Activated T-helper 17 cell treated with anti-CD3 and anti-CD28 coated beads, Interleukin-2, amount 50 U/mL, for 72 hours (primary cell): Measurements from ENCODE around the gene STK36. TPM values are rescaled to one million over a fixed set of nuclear protein-coding genes. Genes with fewer than 3 reads are reported as not detected.
A peak's percentile ranks its signal among the peaks of the same experiment; 100 is the strongest.
"Not testable (repeated sequence)": the region's sequence is repeated elsewhere in the genome, so short reads cannot be mapped to it uniquely, and the experiment has no call there.

ENCODE experiments used
- ATAC-seq: fragments of 150-1000 bp; cut with Tn5 transposase; replicated peaks from 2 replicates; pipeline ENCODE4 v1.10.0; 2021; ENCODE audit warnings: mild to moderate bottlenecking, moderate library complexity
- H3K27ac Mint-ChIP-seq: one replicate; pipeline ENCODE4 v1.8.0; 2022; ENCODE audit warnings: mixed read lengths
- H3K27me3 Mint-ChIP-seq: one replicate; pipeline ENCODE4 v1.8.0; 2022; ENCODE audit warnings: mixed read lengths
- H3K36me3 Mint-ChIP-seq: one replicate; pipeline ENCODE4 v1.8.0; 2022; ENCODE audit warnings: low read depth, mild to moderate bottlenecking, mixed read lengths
- H3K4me1 Mint-ChIP-seq: one replicate; pipeline ENCODE4 v1.8.0; 2022; ENCODE audit warnings: mixed read lengths
- H3K4me3 Mint-ChIP-seq: one replicate; pipeline ENCODE4 v1.8.0; 2022; ENCODE audit warnings: mild to moderate bottlenecking, mixed read lengths
- H3K9me3 Mint-ChIP-seq: one replicate; pipeline ENCODE4 v1.8.0; 2022; ENCODE audit warnings: mixed read lengths
- total RNA-seq, 2 donors: library from RNA; stranded (reverse); gene quantifications; one replicate each; pipeline ENCODE4 v1.2.3, GENCODE V29; 2022

STK36 gene
- total RNA-seq, 2 donors from 2014 or later: 13.4 to 13.8 TPM

DNA sequence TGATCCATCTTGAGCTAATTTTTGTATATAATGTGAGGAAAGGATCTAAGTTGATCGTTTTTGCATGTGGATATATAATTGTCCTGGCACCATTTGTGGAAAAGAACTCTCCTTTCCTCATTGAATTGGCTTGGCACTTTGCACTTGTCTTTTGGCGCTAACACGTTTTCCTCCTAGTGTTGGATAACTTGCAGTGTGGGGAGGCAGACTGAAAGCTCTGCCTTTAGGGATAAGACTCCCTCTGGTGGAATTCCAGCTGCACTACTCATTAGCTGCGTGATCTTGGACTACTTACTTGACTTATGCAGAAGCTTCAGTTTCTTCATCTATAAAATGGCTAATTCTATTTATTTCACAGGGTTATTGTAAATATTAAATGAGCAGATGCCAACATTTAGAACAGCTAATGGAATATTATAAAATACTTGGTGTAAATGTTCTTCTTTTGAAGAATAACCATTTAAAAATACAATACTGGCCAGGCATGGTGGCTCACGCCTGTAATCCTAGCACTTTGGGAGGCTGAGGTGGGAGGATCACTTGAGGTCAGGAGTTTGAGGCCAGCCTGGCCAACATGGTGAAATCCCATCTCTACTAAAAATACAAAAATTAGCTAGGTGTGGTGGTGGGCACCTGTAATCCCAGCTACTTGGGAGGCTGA, 15.6 kb downstream of the STK36 start:
- H3K27ac Mint-ChIP-seq, H3K4me3 Mint-ChIP-seq, H3K36me3 Mint-ChIP-seq, H3K4me1 Mint-ChIP-seq, H3K27me3 Mint-ChIP-seq, H3K9me3 Mint-ChIP-seq: not testable (repeated sequence)
- ATAC-seq: peak; percentile 59

DNA sequence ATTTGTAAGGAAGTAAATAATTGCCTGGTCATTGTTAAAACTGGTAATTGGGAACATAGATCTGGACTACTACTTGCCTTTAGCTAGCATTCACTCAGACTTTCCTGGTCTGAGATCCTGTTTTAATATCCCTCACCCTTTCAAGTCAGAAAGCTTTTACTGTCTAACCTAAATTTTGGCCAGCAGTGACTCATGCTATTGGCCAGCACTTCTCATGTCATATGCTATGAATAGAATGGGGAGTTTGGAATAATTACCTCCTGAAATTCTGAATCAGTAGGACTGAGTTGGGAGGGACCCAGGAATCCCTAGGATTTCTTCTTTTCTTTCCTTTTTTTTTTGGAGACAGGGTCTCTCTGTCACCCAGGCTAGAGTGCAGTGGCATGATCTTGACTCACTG, 19.3 kb downstream of the STK36 start:
- Mint-ChIP-seq H3K27me3 (no peaks in the 10 kb centered on the region), H3K4me1 (no peaks in the 10 kb centered on the region), H3K36me3 (no peaks in the 10 kb centered on the region), H3K27ac (no peak overlapping the region), H3K9me3 (no peaks in the 10 kb centered on the region), H3K4me3 (no peak overlapping the region)
- no peak for ATAC-seq

DNA sequence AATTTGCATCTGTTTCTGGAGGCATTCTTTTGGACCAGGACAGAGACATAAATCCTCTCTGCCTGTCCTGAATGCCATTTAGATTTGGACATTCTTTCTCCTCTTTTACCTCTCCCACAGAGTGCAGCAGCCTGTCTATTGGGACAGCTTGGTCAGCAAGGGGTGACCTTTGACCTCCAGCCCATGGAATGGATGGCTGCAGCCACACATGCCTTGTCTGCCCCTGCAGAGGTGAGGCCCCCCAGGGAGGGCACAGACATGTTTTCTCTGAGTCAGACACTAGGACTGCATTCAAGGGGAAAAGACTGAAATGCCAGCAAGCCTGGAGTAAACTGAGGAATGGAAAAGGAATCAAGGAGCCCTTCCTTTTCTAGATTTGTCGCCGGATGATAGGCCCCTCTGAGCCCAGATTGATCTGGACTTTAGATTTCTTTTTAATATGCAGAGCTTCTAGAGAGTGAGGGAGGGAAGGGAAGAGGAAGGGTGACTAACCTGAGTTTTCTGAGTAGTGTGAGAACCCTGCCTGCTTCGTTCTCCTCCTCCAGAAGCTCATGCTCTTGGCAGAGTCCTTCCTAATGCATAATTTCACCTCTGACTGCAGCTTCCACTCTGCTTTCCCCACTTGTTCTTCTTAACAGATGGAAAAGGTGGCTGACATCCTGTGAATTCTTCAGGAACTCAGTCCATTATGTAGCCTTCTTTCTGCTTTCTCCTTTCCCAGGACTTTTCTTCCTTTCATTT, 22.7 kb downstream of the STK36 start:
- no peak overlapping the region for H3K27ac Mint-ChIP-seq
- H3K9me3 Mint-ChIP-seq: no peaks in the 10 kb centered on the region
- H3K36me3 Mint-ChIP-seq: no peaks in the 10 kb centered on the region
- no peak for ATAC-seq
- no peaks in the 10 kb centered on the region for H3K4me1 Mint-ChIP-seq
- no peak overlapping the region for H3K4me3 Mint-ChIP-seq
- H3K27me3 Mint-ChIP-seq: no peaks in the 10 kb centered on the region

DNA sequence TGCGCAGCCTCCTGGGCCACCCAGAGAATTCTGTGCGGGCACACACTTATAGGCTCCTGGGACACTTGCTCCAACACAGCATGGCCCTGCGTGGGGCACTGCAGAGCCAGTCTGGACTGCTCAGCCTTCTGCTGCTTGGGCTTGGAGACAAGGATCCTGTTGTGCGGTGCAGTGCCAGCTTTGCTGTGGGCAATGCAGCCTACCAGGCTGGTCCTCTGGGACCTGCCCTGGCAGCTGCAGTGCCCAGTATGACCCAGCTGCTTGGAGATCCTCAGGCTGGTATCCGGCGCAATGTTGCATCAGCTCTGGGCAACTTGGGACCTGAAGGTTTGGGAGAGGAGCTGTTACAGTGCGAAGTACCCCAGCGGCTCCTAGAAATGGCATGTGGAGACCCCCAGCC, 27.0 kb downstream of the STK36 start:
- H3K27ac Mint-ChIP-seq: no peak overlapping the region
- H3K27me3 Mint-ChIP-seq: no peaks in the 10 kb centered on the region
- no peak overlapping the region for H3K4me3 Mint-ChIP-seq
- no peak for ATAC-seq
- no peaks in the 10 kb centered on the region for H3K9me3 Mint-ChIP-seq
- no peaks in the 10 kb centered on the region for H3K36me3 Mint-ChIP-seq
- H3K4me1 Mint-ChIP-seq: no peaks in the 10 kb centered on the region

DNA sequence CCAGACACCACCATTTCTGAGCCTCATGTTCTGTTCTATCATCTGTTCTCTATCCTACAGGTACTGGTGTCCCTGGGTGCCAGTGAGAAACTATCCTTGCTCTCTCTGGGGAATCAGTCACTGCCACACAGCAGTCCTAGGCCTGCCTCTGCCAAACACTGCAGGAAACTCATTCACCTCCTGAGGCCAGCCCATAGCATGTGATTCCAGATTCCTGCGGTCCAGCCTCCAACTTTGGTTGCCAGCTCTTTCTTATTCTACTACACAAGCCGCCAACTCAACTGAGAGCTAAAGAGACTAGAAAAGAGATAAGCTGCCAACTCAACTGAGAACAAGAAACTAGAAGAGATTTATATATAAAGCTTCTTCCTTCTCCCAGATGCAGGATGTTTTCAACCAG, 29.9 kb downstream of the STK36 start:
- no peaks in the 10 kb centered on the region for H3K27me3 Mint-ChIP-seq
- H3K36me3 Mint-ChIP-seq: no peaks in the 10 kb centered on the region
- no peaks in the 10 kb centered on the region for H3K4me1 Mint-ChIP-seq
- H3K9me3 Mint-ChIP-seq: no peaks in the 10 kb centered on the region
- H3K4me3 Mint-ChIP-seq: no peak overlapping the region
- H3K27ac Mint-ChIP-seq: no peak overlapping the region
- no peak for ATAC-seq

DNA sequence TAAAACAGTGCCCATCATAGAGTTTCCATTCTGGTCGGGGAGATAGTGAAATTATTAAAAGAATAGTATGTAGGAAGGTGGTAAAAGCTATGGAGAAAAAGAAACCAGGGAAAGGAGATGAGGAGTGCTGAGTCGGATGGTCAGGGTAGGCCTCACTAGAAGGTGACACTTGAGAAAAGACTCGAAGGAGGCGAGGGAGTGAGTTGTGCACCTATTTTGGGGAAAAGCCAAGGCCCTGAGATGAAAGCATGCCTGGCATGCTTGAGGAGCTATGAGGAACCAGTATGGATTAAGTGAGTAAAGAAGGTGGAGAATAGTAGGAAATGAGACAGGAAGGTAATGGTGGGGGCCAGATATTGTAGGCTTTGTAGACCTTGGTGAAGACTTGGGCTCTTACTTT, 31.5 kb downstream of the STK36 start:
- Mint-ChIP-seq H3K9me3 (no peaks in the 10 kb centered on the region), H3K4me3 (no peak overlapping the region), H3K36me3 (no peaks in the 10 kb centered on the region), H3K27me3 (no peaks in the 10 kb centered on the region), H3K27ac (no peak overlapping the region), H3K4me1 (no peaks in the 10 kb centered on the region)
- no peak for ATAC-seq

DNA sequence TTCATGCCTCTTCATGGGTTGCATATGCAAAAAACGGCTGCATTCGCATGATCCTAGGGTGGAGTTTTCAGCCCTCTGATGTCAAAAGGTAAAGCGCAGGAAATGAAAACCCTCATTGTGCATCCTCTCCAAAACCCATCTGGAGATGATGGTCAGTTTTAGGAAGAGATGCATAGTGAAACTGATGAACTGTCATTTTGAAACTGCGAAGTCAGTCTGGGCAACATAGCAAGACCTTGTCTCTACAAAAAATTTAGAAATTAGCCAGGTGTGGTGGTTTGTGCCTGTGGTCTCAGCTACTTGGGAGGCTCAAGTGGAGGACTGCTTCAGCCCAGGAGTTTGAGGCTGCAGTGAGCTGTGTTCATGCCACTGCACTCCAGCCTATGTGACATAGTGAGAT, 36.2 kb downstream of the STK36 start:
- Mint-ChIP-seq H3K4me1 (no peaks in the 10 kb centered on the region), H3K36me3 (no peaks in the 10 kb centered on the region), H3K4me3 (no peak overlapping the region), H3K9me3 (no peaks in the 10 kb centered on the region), H3K27me3 (no peaks in the 10 kb centered on the region), H3K27ac (no peak overlapping the region)
- ATAC-seq: peak; percentile 4

DNA sequence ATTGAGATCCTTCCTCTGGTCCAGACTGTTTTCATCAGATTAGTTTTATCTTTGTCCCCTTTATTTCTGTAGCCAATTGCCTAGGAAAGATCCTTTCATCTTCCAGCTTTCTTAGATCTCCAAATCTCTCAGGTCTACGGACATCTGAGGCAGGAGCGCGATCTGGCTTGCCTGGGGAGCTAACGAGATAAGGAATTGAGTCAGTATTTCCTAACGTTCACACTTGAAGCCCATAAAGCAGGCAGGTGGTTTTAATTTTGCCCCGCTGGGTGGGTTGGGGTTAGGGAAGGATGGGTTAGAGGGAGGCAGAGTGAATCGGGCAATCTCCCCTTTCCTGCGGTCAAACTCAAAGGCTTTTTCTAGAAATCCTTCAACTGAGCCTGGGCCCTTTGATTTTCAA, 38.0 kb downstream of the STK36 start:
- Mint-ChIP-seq H3K27me3 (no peaks in the 10 kb centered on the region), H3K4me3 (peak overlapping the region; percentile 96), H3K27ac (no peak overlapping the region), H3K36me3 (no peaks in the 10 kb centered on the region), H3K9me3 (no peaks in the 10 kb centered on the region), H3K4me1 (peaks cover 8% of the 10 kb centered on the region)
- no peak for ATAC-seq

DNA sequence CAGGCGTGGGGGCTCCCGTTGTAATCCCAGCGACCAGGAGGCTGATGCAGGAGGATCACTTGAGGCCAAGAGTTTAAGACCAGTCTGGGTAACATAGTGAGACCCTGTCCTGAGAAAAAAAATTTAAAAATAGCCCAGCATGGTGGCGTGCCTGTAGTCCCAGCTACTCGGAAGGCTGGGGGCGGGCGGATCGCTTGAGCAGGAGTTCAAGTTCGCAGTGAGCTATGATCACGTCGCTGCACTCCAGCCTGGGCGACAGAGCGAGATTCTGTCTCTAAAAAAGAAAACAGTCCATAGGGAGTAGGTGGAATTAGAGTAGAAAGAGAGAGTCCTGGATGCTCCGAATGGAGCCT, 38.4 kb downstream of the STK36 start:
- ATAC-seq: no peak
- Mint-ChIP-seq H3K4me1 (peaks cover 8% of the 10 kb centered on the region), H3K4me3 (peak overlapping the region; percentile 96), H3K27me3 (no peaks in the 10 kb centered on the region), H3K9me3 (no peaks in the 10 kb centered on the region), H3K36me3 (no peaks in the 10 kb centered on the region), H3K27ac (no peak overlapping the region)

DNA sequence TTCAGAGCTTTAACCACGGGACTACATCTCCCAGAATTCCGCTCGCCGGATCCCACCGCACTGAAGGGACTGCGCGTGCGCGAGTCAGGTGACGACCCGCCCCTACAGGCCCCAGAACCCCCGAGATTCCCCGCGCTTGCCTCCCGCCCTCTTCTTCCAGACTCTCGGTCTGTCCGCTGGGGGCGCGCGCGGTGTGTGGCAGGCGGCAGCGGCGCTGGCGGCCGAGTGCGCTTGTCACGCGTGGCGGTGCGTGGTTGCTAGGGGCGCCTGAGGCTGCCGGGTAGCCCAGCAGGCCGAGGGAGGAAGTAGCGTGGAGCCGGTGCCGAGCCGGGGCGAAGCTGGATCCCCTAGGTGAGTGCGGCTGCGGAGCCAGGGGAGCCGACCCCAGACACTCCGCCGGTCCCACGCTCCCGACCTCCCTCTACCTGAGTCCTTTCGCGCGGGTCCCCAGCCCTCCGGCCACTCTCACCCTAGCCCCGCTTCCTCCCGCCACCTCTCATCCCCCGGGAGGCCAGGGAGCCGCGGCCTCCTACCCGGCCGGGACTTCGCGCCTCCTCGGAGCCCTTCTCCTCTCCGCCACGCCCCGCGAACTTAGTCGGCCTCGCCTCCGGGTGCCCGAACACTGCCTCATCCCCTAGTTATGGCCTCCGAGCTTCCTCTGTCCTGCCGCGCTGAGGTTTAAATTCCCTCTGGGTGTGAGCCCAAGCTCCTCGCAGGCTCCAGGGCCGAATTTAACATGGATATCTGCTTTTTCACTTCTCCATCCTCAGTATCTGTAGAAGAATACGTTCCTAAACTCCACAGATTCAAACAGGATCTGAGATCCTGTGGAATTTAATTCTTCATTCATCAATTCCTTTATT, 39.0 kb downstream of the STK36 start, which contains the start of gene TTLL4:
Gene TTLL4 (plus strand): TSS at position 149 of the 863 bp plus-strand sequence. CDS start 26,842 bp downstream, outside the sequence.
- Mint-ChIP-seq H3K4me3 (peak within 1 kb of the TSS; percentile 96), H3K4me1 (peaks cover 8% of the 10 kb centered on the region), H3K36me3 (peaks cover 4% of the 10 kb centered on the region), H3K9me3 (no peaks in the 10 kb centered on the region), H3K27ac (peak within 1 kb of the TSS; percentile 94), H3K27me3 (no peaks in the 10 kb centered on the region)
- peak; percentile 93 for ATAC-seq

DNA sequence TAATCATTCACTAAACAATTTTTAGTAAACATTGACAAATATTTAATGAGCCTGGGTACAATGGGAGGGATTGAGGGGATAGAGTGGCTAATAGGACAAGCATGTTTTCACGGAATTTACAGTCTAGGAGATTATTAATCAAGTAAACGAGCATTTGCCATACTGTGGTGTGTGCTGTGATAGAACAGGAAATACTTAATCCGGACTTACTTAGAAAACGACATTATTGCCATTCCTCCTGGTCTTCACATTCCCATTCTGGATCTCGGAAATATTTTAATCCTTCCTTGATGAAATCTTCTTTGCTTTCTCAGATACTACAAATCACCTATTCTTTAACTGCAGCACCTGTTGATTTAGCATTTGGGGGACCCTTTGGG, 39.7 kb downstream of the STK36 start:
- Mint-ChIP-seq H3K36me3 (peaks cover 10% of the 10 kb centered on the region), H3K9me3 (no peaks in the 10 kb centered on the region), H3K27me3 (no peaks in the 10 kb centered on the region), H3K4me1 (peaks cover 8% of the 10 kb centered on the region), H3K4me3 (peak overlapping the region; percentile 96), H3K27ac (peak overlapping the region; percentile 94)
- ATAC-seq: no peak

DNA sequence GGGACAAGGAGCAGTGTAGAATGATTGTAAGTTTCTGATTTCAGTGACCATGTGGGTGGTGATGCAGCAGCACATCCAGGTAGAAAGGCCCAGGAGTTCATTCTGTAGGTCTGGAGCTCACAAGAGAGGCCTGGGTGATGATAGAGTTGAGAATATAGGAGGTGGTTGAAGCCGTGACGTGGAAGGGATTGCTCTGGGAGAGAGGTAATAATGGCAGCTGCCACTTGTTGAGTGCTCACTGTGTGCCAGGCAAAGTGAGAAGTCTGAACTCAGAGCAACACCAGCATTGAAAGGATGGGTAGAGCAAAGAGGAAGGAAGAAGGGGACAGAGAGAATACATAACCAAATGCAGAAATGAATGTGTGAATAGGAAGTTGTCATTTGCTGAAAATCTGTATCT, 42.0 kb downstream of the STK36 start:
- peaks cover 9% of the 10 kb centered on the region for H3K4me1 Mint-ChIP-seq
- no peaks in the 10 kb centered on the region for H3K9me3 Mint-ChIP-seq
- ATAC-seq: no peak
- no peak overlapping the region for H3K27ac Mint-ChIP-seq
- peaks cover 29% of the 10 kb centered on the region for H3K36me3 Mint-ChIP-seq
- no peak overlapping the region for H3K4me3 Mint-ChIP-seq
- no peaks in the 10 kb centered on the region for H3K27me3 Mint-ChIP-seq

DNA sequence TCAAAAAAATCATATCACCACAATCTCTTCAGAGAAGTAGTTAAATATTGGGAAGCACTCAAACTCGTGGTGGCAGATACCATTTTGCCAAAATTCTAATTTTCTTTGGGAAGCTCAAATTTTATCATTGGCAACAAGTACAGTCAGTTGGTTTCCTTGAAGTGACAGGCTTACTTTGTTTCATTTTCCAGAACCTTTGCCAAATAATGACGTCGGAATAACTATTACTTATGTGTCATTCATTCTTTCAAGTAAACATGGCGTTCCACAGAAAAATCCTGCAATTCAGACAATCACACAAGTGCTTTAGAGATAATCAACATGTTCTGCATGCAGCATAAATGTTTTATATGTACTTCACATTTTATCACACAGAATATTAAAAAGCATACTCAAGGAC, 44.2 kb downstream of the STK36 start:
- Mint-ChIP-seq H3K4me3 (no peak overlapping the region), H3K27me3 (no peaks in the 10 kb centered on the region), H3K27ac (no peak overlapping the region), H3K36me3 (peaks cover 42% of the 10 kb centered on the region), H3K9me3 (no peaks in the 10 kb centered on the region), H3K4me1 (peaks cover 19% of the 10 kb centered on the region)
- no peak for ATAC-seq

DNA sequence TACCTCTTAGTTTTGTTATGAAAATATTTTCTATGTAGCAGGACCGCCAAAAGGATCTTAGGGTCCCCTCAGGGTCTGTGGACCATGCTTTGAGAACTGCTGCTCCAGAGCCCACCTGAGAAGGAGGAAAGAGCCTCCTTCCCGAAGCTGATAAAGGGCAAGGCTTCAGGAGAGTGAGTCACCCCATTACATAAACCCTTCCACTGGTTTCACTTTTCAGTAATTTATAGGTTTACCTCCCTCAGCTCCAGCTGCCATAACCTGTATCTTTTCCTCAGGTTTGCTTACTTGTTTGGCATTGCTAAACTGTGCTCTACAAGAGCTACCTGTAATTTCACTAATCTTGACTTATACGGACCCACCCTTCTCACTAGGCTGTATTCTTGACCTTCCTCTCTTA, 45.4 kb downstream of the STK36 start:
- peak overlapping the region; percentile 3 for H3K27ac Mint-ChIP-seq
- peaks cover 20% of the 10 kb centered on the region for H3K4me1 Mint-ChIP-seq
- H3K4me3 Mint-ChIP-seq: no peak overlapping the region
- ATAC-seq: peak; percentile 67
- peaks cover 42% of the 10 kb centered on the region for H3K36me3 Mint-ChIP-seq
- no peaks in the 10 kb centered on the region for H3K27me3 Mint-ChIP-seq
- no peaks in the 10 kb centered on the region for H3K9me3 Mint-ChIP-seq

DNA sequence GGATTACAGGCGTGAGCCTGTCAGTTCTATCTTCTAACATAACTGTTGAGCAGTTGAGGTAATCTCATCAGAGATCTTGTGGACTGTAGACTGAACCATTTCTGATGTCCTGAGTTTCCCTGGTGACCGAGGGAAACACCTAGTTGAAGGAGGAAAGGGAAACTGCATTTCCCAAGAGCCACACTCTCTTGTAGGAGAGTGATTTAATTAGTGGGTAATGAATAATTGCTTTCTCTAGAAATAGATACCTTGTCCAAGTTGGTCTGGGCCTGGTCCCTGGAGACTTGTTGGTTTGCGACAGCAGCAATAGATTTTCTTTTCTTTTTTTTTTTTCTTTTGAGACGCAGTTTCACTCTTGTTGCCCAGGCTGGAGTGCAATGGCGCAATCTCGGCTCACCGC, 46.2 kb downstream of the STK36 start:
- no peaks in the 10 kb centered on the region for H3K9me3 Mint-ChIP-seq
- no peak for ATAC-seq
- H3K4me3 Mint-ChIP-seq: no peak overlapping the region
- H3K36me3 Mint-ChIP-seq: peaks cover 42% of the 10 kb centered on the region
- H3K27me3 Mint-ChIP-seq: no peaks in the 10 kb centered on the region
- H3K4me1 Mint-ChIP-seq: peaks cover 27% of the 10 kb centered on the region
- H3K27ac Mint-ChIP-seq: peak overlapping the region; percentile 3
